Activated naive CD8-positive, alpha-beta T cell (primary cell): ENCODE results near the gene ABI3.

Experiments used
- H3K27ac Mint-ChIP-seq: one replicate; pipeline ENCODE4 v1.8.0; 2021; ENCODE audit warnings: mixed read lengths
- H3K27me3 Mint-ChIP-seq: one replicate; pipeline ENCODE4 v1.8.0; 2021; ENCODE audit warnings: mixed read lengths
- H3K36me3 Mint-ChIP-seq: one replicate; pipeline ENCODE4 v1.8.0; 2021; ENCODE audit warnings: mixed read lengths
- H3K4me1 Mint-ChIP-seq: one replicate; pipeline ENCODE4 v1.8.0; 2021; ENCODE audit warnings: low read depth, mixed read lengths
- H3K4me3 Mint-ChIP-seq: one replicate; pipeline ENCODE4 v1.8.0; 2021; ENCODE audit warnings: mild to moderate bottlenecking, mixed read lengths
- H3K9me3 Mint-ChIP-seq: one replicate; pipeline ENCODE4 v1.8.0; 2021; ENCODE audit warnings: low read depth, mixed read lengths

ABI3 gene

GRCh38 chr17:49191409-49191916, 19.0 kb upstream of the ABI3 start:
- peak overlapping the region; percentile 89 for H3K4me3 Mint-ChIP-seq
- H3K27me3 Mint-ChIP-seq: no peaks in the 10 kb centered on the region
- no peaks in the 10 kb centered on the region for H3K36me3 Mint-ChIP-seq
- H3K4me1 Mint-ChIP-seq: peaks cover 28% of the 10 kb centered on the region
- peak overlapping the region; percentile 96 for H3K27ac Mint-ChIP-seq
- no peaks in the 10 kb centered on the region for H3K9me3 Mint-ChIP-seq

- no peaks in the 10 kb centered on the region for H3K36me3 Mint-ChIP-seq
- peaks cover 28% of the 10 kb centered on the region for H3K4me1 Mint-ChIP-seq
- peak overlapping the region; percentile 89 for H3K4me3 Mint-ChIP-seq
- H3K27me3 Mint-ChIP-seq: no peaks in the 10 kb centered on the region
- peak overlapping the region; percentile 96 for H3K27ac Mint-ChIP-seq
- H3K9me3 Mint-ChIP-seq: no peaks in the 10 kb centered on the region
These were observed 18.4 kb upstream of the ABI3 start for GRCh38 chr17:49191917-49192741.

DNA sequence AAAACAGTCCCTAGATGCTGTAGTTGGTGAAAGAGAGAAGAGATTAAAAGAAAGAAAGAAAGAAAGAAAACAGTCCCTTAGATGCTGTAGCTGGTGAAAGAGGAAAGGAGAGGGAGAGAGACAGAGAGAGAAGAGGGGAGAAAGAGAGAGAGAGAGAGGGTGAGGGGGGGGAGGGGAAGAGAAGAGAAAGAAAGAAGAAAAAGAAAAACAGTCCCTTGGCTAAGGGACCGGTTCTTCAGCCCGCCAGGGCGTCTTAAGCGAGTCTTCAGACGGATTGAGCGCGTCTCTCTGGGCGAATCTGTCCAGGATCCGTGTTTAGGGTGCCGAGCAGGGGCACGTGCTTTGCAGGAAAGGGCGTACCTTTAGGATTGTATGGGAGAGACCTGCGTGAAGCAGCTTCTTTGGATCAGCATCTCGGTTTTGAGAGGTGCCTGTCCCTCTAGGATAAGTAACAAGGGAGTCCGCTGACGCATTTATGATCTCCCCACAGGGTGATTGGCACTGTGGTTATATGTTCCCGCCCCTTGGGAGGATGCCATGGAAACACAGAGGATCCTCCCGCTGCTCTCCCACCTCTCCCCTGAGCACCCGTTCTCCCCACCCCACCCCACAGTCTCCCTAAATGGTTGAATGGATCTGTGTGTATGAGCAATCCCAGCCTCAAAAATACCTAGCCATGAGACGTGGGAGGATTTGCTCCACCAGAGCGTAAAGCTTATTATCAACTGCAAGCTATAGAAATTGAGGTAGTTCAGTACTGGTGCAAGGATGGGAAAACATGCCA, 16.8 kb upstream of the ABI3 start:
- H3K27ac Mint-ChIP-seq: peak overlapping the region; percentile 96
- no peaks in the 10 kb centered on the region for H3K36me3 Mint-ChIP-seq
- no peaks in the 10 kb centered on the region for H3K27me3 Mint-ChIP-seq
- H3K9me3 Mint-ChIP-seq: no peaks in the 10 kb centered on the region
- H3K4me1 Mint-ChIP-seq: peaks cover 30% of the 10 kb centered on the region
- H3K4me3 Mint-ChIP-seq: peak overlapping the region; percentile 89

DNA sequence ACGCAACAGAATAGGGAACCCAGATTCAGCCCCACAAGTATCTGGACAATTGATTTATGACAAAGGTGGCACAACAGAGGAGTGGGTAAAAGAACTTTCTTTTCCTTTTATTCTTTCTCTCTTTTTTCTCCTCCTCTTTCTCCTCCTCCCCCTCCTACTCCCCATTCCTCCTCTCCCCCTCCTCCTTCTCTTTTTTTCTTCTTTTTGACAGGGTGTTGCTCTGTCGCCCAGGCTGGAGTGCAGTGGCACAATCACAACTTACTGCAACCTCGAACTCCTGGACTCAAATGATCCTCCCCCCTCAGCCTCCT, 16.3 kb upstream of the ABI3 start:
- Mint-ChIP-seq H3K9me3 (no peaks in the 10 kb centered on the region), H3K36me3 (no peaks in the 10 kb centered on the region), H3K27me3 (no peaks in the 10 kb centered on the region), H3K4me3 (peak overlapping the region; percentile 89), H3K4me1 (peaks cover 30% of the 10 kb centered on the region), H3K27ac (peak overlapping the region; percentile 42)

DNA sequence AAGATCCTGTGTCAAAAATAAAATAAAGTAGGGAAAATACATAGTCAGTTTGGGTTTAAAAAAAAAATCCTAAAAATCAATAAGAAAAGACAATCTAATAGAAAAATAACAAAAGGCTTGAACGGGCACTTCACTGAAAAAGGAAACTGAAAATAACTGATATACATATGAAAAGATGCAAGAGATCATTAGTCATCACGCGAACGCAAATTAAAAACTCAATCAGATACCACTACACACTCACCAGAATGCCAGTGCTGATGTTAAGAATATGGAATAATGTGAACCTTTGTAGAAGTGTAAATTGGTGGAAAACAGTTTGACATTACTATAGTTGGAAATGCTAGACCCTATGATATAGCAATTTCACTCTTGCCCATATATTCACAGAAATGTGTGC, 14.8 kb upstream of the ABI3 start:
- Mint-ChIP-seq H3K4me3 (no peak overlapping the region), H3K9me3 (no peaks in the 10 kb centered on the region), H3K27me3 (no peaks in the 10 kb centered on the region), H3K4me1 (peaks cover 27% of the 10 kb centered on the region), H3K27ac (no peak overlapping the region), H3K36me3 (no peaks in the 10 kb centered on the region)

DNA sequence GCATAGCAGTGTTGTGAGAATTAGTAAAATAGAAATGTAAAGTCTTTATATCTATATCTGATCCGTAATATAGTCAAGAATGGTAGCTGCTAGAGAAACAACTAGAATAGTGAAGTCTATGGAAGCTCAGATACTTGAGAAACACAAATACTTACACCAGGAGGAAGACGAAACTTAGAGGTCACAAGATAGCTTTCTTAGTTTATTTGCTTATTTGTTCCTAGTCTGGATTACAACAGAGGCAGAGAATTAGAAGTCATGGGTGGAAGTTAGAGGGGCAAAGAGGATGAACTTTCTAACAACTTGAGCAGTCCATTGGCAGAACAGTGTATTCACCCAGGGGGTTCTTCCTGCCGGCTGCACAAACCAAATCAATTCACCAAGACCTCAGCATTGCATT, 14.0 kb upstream of the ABI3 start:
- Mint-ChIP-seq H3K4me1 (peaks cover 23% of the 10 kb centered on the region), H3K9me3 (no peaks in the 10 kb centered on the region), H3K36me3 (no peaks in the 10 kb centered on the region), H3K27ac (no peak overlapping the region), H3K27me3 (no peaks in the 10 kb centered on the region), H3K4me3 (no peak overlapping the region)

GRCh38 chr17:49197346-49197998, 13.0 kb upstream of the ABI3 start:
- Mint-ChIP-seq H3K4me1 (peaks cover 17% of the 10 kb centered on the region), H3K27ac (no peak overlapping the region), H3K9me3 (no peaks in the 10 kb centered on the region), H3K27me3 (no peaks in the 10 kb centered on the region), H3K36me3 (peaks cover 5% of the 10 kb centered on the region), H3K4me3 (no peak overlapping the region)

DNA sequence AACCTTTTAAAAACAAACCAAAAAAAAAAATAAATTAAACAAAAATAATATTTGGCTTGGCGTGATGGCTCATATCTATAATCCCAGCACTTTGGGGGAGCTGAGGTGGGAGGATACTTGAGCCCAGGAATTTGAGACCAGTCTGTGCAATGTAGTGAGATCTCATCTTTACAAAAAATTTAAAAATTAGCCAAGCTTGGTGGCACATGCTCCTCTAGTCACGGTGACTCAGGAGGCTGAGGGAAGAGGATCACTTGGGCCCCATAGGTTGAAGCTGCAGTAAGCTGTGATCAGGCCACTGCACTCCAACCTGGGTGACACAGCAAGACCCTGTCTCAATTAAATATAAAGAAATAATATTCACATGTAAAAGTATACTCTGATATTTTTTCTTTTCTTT, 12.3 kb upstream of the ABI3 start:
- no peaks in the 10 kb centered on the region for H3K27me3 Mint-ChIP-seq
- no peak overlapping the region for H3K27ac Mint-ChIP-seq
- no peak overlapping the region for H3K4me3 Mint-ChIP-seq
- peaks cover 11% of the 10 kb centered on the region for H3K4me1 Mint-ChIP-seq
- H3K9me3 Mint-ChIP-seq: no peaks in the 10 kb centered on the region
- H3K36me3 Mint-ChIP-seq: peaks cover 5% of the 10 kb centered on the region

DNA sequence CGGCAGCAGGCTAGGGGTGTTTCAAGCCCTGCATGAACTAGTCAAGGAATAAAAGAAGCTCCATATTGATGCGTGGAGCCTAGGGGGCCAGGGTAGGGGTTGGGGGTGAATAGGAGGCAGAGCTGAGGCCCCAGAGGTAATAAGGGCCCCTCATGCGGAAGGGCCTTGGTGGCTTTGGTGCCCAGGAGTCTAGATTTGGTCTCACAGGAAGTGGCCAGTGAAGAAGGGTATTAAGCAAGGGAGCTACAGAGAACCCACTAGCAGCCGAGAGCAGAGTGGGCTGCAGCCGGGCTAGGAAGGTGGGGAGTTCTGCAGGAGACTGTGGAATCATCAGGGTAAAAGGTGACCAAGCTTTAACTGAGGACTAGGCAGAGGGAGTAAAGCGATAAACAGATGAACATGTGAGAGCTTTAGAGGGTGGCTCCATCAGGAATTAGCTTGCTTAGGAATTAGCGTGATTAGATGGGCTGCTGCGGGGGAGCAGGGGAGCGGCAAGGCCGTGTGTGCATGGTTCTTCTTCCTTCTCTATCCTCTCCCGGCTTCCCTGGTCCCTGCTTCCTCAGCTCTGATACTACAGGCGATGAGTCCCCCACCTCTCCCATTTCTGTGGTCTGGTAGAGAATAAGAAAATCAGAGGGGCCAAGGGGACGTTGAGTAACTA, 10.0 kb upstream of the ABI3 start:
- peaks cover 2% of the 10 kb centered on the region for H3K4me1 Mint-ChIP-seq
- no peaks in the 10 kb centered on the region for H3K27me3 Mint-ChIP-seq
- H3K27ac Mint-ChIP-seq: no peak overlapping the region
- no peak overlapping the region for H3K4me3 Mint-ChIP-seq
- peaks cover 8% of the 10 kb centered on the region for H3K36me3 Mint-ChIP-seq
- H3K9me3 Mint-ChIP-seq: no peaks in the 10 kb centered on the region

GRCh38 chr17:49201481-49201927, 9.0 kb upstream of the ABI3 start:
- peaks cover 1% of the 10 kb centered on the region for H3K4me1 Mint-ChIP-seq
- H3K9me3 Mint-ChIP-seq: no peaks in the 10 kb centered on the region
- H3K36me3 Mint-ChIP-seq: peaks cover 13% of the 10 kb centered on the region
- no peaks in the 10 kb centered on the region for H3K27me3 Mint-ChIP-seq
- no peak overlapping the region for H3K27ac Mint-ChIP-seq
- no peak overlapping the region for H3K4me3 Mint-ChIP-seq

DNA sequence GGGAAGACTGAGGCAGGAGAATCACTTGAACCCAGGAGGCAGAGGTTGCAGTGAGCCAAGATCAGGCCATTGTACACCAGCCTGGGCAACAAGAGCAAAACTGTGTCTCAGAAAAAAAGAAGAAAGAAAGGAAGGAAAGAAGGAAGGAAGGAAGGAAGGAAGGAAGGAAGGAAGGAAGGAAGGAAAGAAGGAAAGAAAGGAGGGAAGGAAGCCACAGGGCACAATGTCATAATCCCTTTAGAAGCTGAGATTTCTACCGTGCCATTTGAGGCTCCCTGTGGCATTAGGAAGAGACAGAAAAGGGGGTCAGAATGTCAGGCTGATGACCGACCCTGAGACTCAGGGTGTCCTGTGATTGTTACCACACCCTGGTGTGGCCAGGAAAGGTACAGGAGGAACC, 6.7 kb upstream of the ABI3 start:
- Mint-ChIP-seq H3K27me3 (no peaks in the 10 kb centered on the region), H3K36me3 (peaks cover 13% of the 10 kb centered on the region), H3K27ac (no peak overlapping the region), H3K4me3 (no peak overlapping the region), H3K9me3 (no peaks in the 10 kb centered on the region), H3K4me1 (peaks cover 13% of the 10 kb centered on the region)

DNA sequence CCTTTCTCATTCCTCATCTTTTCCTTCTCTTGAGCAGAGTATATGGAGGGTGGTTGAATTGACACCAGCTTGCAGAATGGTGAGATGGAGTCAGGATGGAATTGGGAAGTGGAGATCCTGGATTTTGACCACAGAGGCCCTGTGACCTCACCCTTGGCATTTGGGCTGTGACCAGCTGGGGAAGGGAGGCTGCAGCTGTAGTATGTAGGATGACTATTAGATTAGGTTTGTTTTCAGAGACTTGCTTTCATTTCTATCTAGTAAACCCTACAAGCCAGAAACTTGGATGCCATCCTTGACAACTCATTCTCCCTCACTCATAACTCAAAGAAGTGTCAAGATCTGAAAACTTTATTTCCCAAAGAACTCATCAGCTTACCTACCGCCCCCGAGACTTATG, 6.0 kb upstream of the ABI3 start:
- H3K36me3 Mint-ChIP-seq: peaks cover 13% of the 10 kb centered on the region
- H3K27ac Mint-ChIP-seq: no peak overlapping the region
- H3K9me3 Mint-ChIP-seq: no peaks in the 10 kb centered on the region
- peaks cover 21% of the 10 kb centered on the region for H3K4me1 Mint-ChIP-seq
- no peak overlapping the region for H3K4me3 Mint-ChIP-seq
- H3K27me3 Mint-ChIP-seq: no peaks in the 10 kb centered on the region

- peaks cover 61% of the 10 kb centered on the region for H3K4me1 Mint-ChIP-seq
- H3K36me3 Mint-ChIP-seq: peaks cover 8% of the 10 kb centered on the region
- H3K27me3 Mint-ChIP-seq: no peaks in the 10 kb centered on the region
- H3K27ac Mint-ChIP-seq: peak overlapping the region; percentile 88
- no peaks in the 10 kb centered on the region for H3K9me3 Mint-ChIP-seq
- H3K4me3 Mint-ChIP-seq: peak overlapping the region; percentile 92
These were observed 1.4 kb upstream of the ABI3 start for GRCh38 chr17:49209061-49209571.

GRCh38 chr17:49213399-49213798, 2.9 kb downstream of the ABI3 start:
- Mint-ChIP-seq H3K27me3 (no peaks in the 10 kb centered on the region), H3K4me1 (peaks cover 87% of the 10 kb centered on the region), H3K27ac (peak overlapping the region; percentile 96), H3K9me3 (no peaks in the 10 kb centered on the region), H3K4me3 (peak overlapping the region; percentile 69), H3K36me3 (peaks cover 14% of the 10 kb centered on the region)
